ENCODE measurements around the gene TLE7.

Gene TLE7

DNA sequence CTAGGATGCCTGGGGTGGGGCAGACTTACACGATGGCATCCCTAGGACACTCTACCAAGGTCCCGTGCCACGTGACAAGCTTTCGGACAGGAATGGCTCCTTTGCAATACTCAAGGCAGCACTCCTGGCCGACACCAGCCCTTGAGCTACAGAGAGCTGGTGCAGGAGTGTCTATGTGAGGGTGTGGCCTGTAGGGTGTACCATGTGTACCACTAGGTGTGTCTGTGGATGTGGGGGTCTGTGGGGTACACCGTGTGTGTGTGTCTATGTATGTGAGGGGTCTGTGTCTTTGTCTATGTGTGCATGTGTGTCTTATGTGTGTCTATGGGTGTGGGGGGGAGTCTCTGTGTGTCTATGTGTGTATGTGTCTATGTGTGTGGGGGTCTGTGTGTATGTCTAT lies 1.9 kb upstream of the TLE7 start:
- no peak for DNase-seq

- peak; percentile 29 to 55 for DNase-seq
Observed at GRCh38 chr16:71441348-71442050, 355 bp downstream of the TLE7 start.

DNA sequence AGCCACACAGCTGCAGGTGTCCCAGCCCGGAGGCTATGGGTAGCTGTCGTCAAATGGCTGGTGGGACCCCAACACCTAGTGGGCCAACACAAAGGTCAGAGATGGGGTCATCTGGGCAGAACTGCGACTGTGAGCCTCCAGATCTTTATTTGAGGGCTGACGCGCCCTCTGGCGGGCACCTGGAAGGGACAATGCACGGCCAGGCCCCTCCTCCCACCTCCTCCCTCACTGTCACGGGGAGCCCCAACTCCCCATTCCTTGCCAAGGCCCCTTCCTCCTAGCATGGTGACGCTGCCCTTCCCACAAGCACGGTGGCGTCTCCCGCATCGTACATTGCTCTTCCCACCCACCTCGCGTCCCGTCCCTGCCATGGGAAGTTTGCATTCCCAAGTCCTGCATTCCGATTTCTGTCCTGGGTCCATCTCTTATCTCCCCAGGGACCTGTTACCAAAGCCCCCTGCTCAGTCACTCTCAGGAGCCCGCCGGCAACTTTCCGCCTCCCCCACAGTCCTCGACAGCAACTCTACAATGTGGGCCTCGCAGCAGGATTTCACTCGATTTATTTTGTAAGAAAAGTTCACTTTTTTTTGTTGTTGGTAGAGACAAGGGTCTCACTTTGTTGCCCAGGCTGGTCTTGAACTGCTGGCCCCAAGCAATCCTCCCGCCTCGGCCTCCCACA lies 1.0 kb downstream of the TLE7 start:
- DNase-seq, result no peak

GRCh38 chr16:71439523-71439922 lies 2.3 kb downstream of the TLE7 start:
- no peak for DNase-seq

GRCh38 chr16:71436473-71436872 lies 5.4 kb downstream of the TLE7 start:
- DNase-seq, result no peak

GRCh38 chr16:71432906-71433305 lies 8.9 kb downstream of the TLE7 start:
- DNase-seq, result no peak

DNA sequence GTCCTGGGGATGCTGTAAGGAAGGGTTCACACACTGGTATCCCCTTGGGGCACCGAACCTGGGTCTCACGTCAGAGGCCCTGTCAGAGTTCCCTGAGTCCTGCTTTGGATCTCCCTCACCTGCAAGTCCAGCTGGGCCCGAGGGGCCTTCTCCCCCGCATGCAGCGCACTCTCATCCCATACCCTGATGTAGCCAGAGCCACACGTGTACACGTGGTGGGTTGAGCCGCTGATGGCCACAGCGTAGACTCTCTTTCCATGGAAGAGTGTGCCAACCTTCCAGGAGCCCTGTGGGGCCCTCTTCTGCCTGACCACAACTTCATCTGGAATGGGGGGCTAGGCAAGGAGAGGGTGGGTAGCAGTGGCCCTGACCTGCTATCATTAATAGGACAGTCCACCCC lies 9.9 kb downstream of the TLE7 start:
- DNase-seq, result no peak

DNA sequence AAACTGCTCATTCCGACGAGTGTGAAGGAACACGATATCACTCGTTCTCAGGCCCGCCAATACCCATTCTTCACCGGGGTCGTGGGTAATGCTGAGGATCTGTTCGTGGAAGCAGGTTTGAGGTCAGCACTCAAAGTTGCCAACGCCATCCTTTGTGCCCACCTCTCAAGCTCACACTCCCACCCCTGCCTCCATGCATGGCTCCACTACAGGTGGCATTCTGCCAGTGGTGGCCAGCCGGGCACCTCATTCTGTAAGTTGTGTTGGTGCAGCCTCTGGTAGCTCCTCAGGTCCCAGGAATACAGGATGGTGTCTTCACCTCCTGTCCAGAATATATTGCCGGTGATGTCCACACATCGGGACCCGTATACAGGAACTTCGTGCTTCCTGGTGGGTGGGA lies 10.7 kb downstream of the TLE7 start:
- DNase-seq, result no peak

DNA sequence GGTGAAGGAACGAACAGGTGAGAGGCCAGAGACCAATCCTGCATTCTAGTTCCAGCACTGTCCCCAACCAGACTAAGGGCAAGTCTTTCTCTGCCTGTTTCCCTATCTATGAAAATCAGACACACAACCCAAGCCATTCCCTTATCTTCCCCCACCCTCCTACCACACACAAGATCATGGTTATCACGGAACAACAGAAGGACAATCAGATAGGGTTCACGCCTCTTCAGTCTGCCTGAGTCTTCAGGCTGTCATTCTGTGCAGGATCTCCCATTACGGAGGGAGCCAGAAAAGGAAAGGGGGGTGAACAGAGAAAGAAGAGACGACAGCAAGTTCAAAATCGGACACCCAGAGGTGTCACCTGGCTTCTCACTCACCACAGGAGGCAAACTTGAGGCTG lies 11.1 kb downstream of the TLE7 start:
- no peak for DNase-seq

GRCh38 chr16:71429581-71429980 lies 12.3 kb downstream of the TLE7 start:
- DNase-seq, result no peak

GRCh38 chr16:71428883-71429282 lies 13.0 kb downstream of the TLE7 start:
- no peak for DNase-seq

GRCh38 chr16:71428385-71428784 lies 13.5 kb downstream of the TLE7 start:
- no peak for DNase-seq

DNA sequence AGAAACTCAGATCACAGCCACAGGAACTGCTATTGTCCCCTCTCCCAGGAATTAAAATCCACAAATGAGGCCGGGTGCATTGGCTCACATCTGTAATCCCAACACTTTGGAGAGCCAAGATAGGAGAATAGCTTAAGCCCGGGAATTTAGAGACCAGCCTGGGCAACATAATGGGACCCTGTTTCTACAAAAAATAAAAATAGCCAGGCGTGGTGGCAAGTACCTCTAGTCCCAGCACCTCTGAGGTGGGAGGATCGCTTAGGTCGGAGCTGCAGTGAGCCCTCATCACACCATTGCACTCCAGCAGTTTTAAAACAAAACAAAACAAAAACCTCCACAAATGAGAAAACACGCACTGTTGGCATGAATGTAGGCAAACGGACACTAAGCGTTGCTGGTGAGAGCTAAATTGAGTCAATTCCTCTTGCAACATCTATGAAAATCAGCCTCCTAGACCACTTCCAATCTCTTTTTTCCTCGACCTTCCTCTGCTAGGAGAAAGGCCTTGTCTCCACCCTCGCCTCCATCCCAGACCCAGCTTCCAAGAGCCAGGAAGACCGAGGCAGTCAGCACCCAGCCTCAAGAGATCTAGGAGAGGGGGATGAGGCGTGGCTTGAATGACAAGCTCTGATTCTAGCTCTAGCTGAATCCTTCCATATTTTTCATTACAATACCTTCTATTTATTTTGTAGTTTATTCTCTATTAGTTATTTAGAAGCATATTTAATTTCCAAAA lies 14.8 kb downstream of the TLE7 start:
- DNase-seq, result no peak

- peak; percentile 14 to 40 for DNase-seq
Observed at GRCh38 chr16:71426069-71426879, 15.6 kb downstream of the TLE7 start.

DNA sequence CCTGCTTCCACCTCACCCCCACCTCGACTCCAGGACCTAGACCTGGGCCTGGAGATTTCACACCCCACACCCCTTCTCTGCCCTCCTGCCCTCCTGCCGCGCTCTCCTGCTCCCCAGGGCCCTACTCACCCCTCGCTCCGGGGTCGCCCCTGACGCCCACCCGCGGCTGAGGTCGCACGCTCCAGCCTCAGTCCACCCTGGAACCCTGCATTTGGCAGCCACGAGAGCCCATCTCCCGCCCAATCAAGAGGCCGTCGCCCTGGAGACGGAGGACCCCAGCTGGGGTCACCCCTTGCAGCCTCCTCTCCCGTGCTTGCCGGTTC lies 16.1 kb downstream of the TLE7 start:
- no peak for DNase-seq

- DNase-seq, result no peak
Observed at GRCh38 chr16:71424626-71425025, 17.2 kb downstream of the TLE7 start.

DNA sequence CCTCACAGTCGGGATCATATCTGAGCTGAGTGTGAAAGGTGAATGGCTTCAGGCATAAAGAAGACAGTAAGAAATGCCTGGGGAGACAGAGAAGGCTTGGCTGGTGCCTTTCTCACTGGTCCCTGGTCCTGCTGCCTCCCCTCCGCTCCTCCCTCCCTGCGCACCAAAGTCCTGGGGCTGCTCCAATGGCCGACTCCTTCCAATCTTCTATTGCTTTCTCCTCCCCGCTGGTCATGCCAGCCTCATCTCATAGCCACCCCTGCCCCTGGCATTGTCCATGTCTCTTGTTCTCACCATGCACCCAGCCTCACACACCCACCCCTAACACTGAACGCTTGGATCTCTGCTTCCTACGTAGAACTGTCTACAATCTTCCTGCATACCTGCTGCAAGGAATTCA lies 18.0 kb downstream of the TLE7 start:
- DNase-seq, result no peak

DNA sequence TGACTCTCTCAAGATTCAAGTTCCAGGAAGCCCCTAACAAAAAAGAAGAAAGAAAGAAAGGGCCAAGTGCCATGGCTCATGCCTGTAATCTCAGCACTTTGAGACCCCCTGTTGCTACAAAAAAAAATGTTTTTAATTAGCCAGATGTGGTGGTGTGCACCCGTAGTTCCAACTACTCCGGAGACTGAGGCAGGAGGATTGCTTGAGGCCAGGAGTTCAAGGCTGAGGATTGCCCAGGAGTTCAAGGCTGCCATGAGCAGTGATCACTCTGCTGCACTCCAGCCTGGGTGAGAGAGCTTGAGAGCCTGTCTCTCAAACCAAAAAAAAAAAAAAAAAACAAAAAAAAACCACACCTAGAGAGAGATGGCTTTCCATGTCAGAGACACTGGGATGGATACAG lies 18.8 kb downstream of the TLE7 start:
- DNase-seq, result no peak

- peak; percentile 10 to 33 for DNase-seq
Observed at GRCh38 chr16:71421911-71422310, 19.9 kb downstream of the TLE7 start.

DNA sequence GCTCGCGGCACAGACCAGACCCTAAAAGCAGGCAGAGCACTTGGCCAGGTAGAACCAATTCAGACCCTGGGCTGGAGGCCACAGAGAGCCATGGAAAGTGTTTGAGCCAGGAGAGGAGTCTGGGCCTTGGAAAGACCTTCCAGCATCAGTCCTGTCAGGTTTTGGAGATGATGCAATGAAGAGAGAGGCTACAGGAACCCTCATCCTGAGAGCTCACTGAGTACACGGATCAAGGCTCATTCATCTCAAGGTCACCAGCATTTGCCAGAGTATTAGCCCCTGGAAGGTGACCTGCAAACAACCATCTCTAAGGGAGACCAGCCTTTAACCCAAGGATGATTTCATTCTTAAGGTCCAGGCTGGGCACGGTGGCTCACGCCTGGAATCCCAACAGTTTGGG lies 27.8 kb downstream of the TLE7 start:
- no peak for DNase-seq

- DNase-seq, result no peak
Observed at GRCh38 chr16:71413341-71413740, 28.5 kb downstream of the TLE7 start.

- DNase-seq, result peak; percentile 59 to 67
Observed at GRCh38 chr16:71412270-71413160, 29.3 kb downstream of the TLE7 start.
